ENCODE measurements around the gene TXK.
"Not testable (repeated sequence)": the region's sequence is repeated elsewhere in the genome, so short reads cannot be mapped to it uniquely, and the experiment has no call there.

GRCh38 chr4:48164561-48164960 lies 30.5 kb upstream of the TXK start:
- TF ChIP-seq POLR2A (IDR thresholded peaks at IDR 0.05; ENCODE audit: low read length); GATA1 (IDR thresholded peaks at IDR 0.05; ENCODE audit: low read depth, low read length): not testable (repeated sequence)

All from erythroblast (primary cell).